GM13977 (cell line): ENCODE measurements around the gene KLC1.

Experiments used
- DNase-seq: peaks from one replicate; pipeline ENCODE4 v3.0.0; 2012; ENCODE audit warnings: low spot score
- CTCF ChIP-seq: IDR thresholded peaks from 2 replicates; pipeline ENCODE4 v1.5.1; 2012; ENCODE audit warnings: mild to moderate bottlenecking, control low read depth; ENCODE audit not compliant: insufficient read depth; ENCODE audit errors: extremely low read depth, missing control alignments
- in situ Hi-C: fragments of 300-500 bp; cut with MboI; formaldehyde crosslinking; loops from one replicate; pipeline ENCODE4 v1.12.0; 2022; ENCODE audit warnings: low sequenced_read_pairs, low pct_unique_long_range_greater_than_20kb, mixed read lengths, inconsistent platforms; ENCODE audit not compliant: unreplicated experiment

Gene KLC1

GRCh38 chr14:103630364-103631108, 1.5 kb downstream of the KLC1 start:
- in situ Hi-C loops: no loop called here
- TF ChIP-seq CTCF: no peak
- DNase-seq: no peak

- TF ChIP-seq CTCF: no peak
- DNase-seq: no peak
- in situ Hi-C loops: no loop called here
Measured at GRCh38 chr14:103633391-103633790, 4.4 kb downstream of the KLC1 start.

- in situ Hi-C loops: no loop called here
- TF ChIP-seq CTCF: no peak
- no peak for DNase-seq
Measured at GRCh38 chr14:103634156-103634555, 5.1 kb downstream of the KLC1 start.

GRCh38 chr14:103638594-103638993, 9.6 kb downstream of the KLC1 start:
- no peak for DNase-seq
- no peak for TF ChIP-seq CTCF
- in situ Hi-C loops: no loop called here

- in situ Hi-C loops: no loop called here
- DNase-seq: no peak
- TF ChIP-seq CTCF: no peak
Measured at GRCh38 chr14:103641161-103641560, 12.2 kb downstream of the KLC1 start.

- no peak for TF ChIP-seq CTCF
- in situ Hi-C loops: no loop called here
- no peak for DNase-seq
Measured at GRCh38 chr14:103646189-103646588, 17.2 kb downstream of the KLC1 start.
